ENCODE data around the gene C19orf25.
A peak's percentile ranks its signal among the peaks of the same experiment; 100 is the strongest.

Gene C19orf25

GRCh38 chr19:1511318-1512317, 32.6 kb upstream of the C19orf25 start:
- Histone ChIP-seq H3K4me1 (ENCODE audit: insufficient read depth, low read length) (no peaks in the 10 kb centered on the region), H3K36me3 (ENCODE audit: insufficient read depth, low read length) (no peaks in the 10 kb centered on the region), H3K4me3 (ENCODE audit: low read length) (no peak overlapping the region), H3K27me3 (ENCODE audit: insufficient read depth, low read length) (peaks cover 50% of the 10 kb centered on the region), H3K9me3 (ENCODE audit: insufficient read depth, low read depth, low read length) (no peaks in the 10 kb centered on the region), H3K9ac (ENCODE audit: low read depth, low read length) (no peak overlapping the region), H3K27ac (ENCODE audit: low read depth, low read length) (no peak overlapping the region)
- WGBS: 67% methylated on average over 22 of the region's 22 CpGs

GRCh38 chr19:1510807-1511206, 31.8 kb upstream of the C19orf25 start:
- Histone ChIP-seq H3K4me1 (ENCODE audit: insufficient read depth, low read length) (no peaks in the 10 kb centered on the region), H3K36me3 (ENCODE audit: insufficient read depth, low read length) (no peaks in the 10 kb centered on the region), H3K4me3 (ENCODE audit: low read length) (no peak overlapping the region), H3K9me3 (ENCODE audit: insufficient read depth, low read depth, low read length) (no peaks in the 10 kb centered on the region), H3K27me3 (ENCODE audit: insufficient read depth, low read length) (peaks cover 50% of the 10 kb centered on the region), H3K9ac (ENCODE audit: low read depth, low read length) (no peak overlapping the region), H3K27ac (ENCODE audit: low read depth, low read length) (no peak overlapping the region)
- 51% methylated on average over 9 of the region's 9 CpGs for WGBS

- WGBS: 23% methylated on average over 25 of the region's 25 CpGs
- no peaks in the 10 kb centered on the region for H3K4me1 ChIP-seq (ENCODE audit: insufficient read depth, low read length)
- no peak overlapping the region for H3K9ac ChIP-seq (ENCODE audit: low read depth, low read length)
- H3K27ac ChIP-seq (ENCODE audit: low read depth, low read length): no peak overlapping the region
- H3K9me3 ChIP-seq (ENCODE audit: insufficient read depth, low read depth, low read length): no peaks in the 10 kb centered on the region
- peaks cover 48% of the 10 kb centered on the region for H3K27me3 ChIP-seq (ENCODE audit: insufficient read depth, low read length)
- H3K4me3 ChIP-seq (ENCODE audit: low read length): no peak overlapping the region
- no peaks in the 10 kb centered on the region for H3K36me3 ChIP-seq (ENCODE audit: insufficient read depth, low read length)
Observed at GRCh38 chr19:1510442-1510806, 31.4 kb upstream of the C19orf25 start.

- Histone ChIP-seq H3K27ac (ENCODE audit: low read depth, low read length) (no peak overlapping the region), H3K27me3 (ENCODE audit: insufficient read depth, low read length) (peaks cover 43% of the 10 kb centered on the region), H3K4me3 (ENCODE audit: low read length) (no peak overlapping the region), H3K4me1 (ENCODE audit: insufficient read depth, low read length) (no peaks in the 10 kb centered on the region), H3K9ac (ENCODE audit: low read depth, low read length) (no peak overlapping the region; the same call in 1 of the 2 replicates), H3K36me3 (ENCODE audit: insufficient read depth, low read length) (no peaks in the 10 kb centered on the region), H3K9me3 (ENCODE audit: insufficient read depth, low read depth, low read length) (no peaks in the 10 kb centered on the region)
- 69% methylated on average over 11 of the region's 11 CpGs for WGBS
Observed at GRCh38 chr19:1509602-1510441, 30.8 kb upstream of the C19orf25 start.

- H3K9ac ChIP-seq (ENCODE audit: low read depth, low read length): no peak overlapping the region
- H3K4me3 ChIP-seq (ENCODE audit: low read length): peak overlapping the region; percentile 43
- H3K27me3 ChIP-seq (ENCODE audit: insufficient read depth, low read length): peaks cover 42% of the 10 kb centered on the region
- H3K4me1 ChIP-seq (ENCODE audit: insufficient read depth, low read length): no peaks in the 10 kb centered on the region
- WGBS: 30% methylated on average over 12 of the region's 12 CpGs
- no peak overlapping the region for H3K27ac ChIP-seq (ENCODE audit: low read depth, low read length)
- no peaks in the 10 kb centered on the region for H3K36me3 ChIP-seq (ENCODE audit: insufficient read depth, low read length)
- H3K9me3 ChIP-seq (ENCODE audit: insufficient read depth, low read depth, low read length): no peaks in the 10 kb centered on the region
Observed at GRCh38 chr19:1508507-1508856, 29.5 kb upstream of the C19orf25 start.

GRCh38 chr19:1507763-1508506, 28.9 kb upstream of the C19orf25 start:
- no peaks in the 10 kb centered on the region for H3K4me1 ChIP-seq (ENCODE audit: insufficient read depth, low read length)

GRCh38 chr19:1507192-1507660, 28.2 kb upstream of the C19orf25 start:
- H3K4me3 ChIP-seq (ENCODE audit: low read length): peak overlapping the region; percentile 63; the same call in 1 of the 2 replicates
- peaks cover 45% of the 10 kb centered on the region for H3K27me3 ChIP-seq (ENCODE audit: insufficient read depth, low read length)
- H3K9ac ChIP-seq (ENCODE audit: low read depth, low read length): no peak overlapping the region
- H3K36me3 ChIP-seq (ENCODE audit: insufficient read depth, low read length): no peaks in the 10 kb centered on the region
- H3K9me3 ChIP-seq (ENCODE audit: insufficient read depth, low read depth, low read length): no peaks in the 10 kb centered on the region
- WGBS: 73% methylated on average over 23 of the region's 23 CpGs
- no peak overlapping the region for H3K27ac ChIP-seq (ENCODE audit: low read depth, low read length)
- no peaks in the 10 kb centered on the region for H3K4me1 ChIP-seq (ENCODE audit: insufficient read depth, low read length)

More at GRCh38 chr19:1507763-1508506, 28.9 kb upstream of the C19orf25 start:
- Histone ChIP-seq H3K27ac (ENCODE audit: low read depth, low read length) (peak overlapping the region; percentile 77), H3K9me3 (ENCODE audit: insufficient read depth, low read depth, low read length) (no peaks in the 10 kb centered on the region), H3K9ac (ENCODE audit: low read depth, low read length) (peak overlapping the region; percentile 51), H3K4me3 (ENCODE audit: low read length) (peak overlapping the region; percentile 63), H3K36me3 (ENCODE audit: insufficient read depth, low read length) (no peaks in the 10 kb centered on the region), H3K27me3 (ENCODE audit: insufficient read depth, low read length) (peaks cover 44% of the 10 kb centered on the region)
- 1% methylated on average over 46 of the region's 46 CpGs for WGBS

- H3K9ac ChIP-seq (ENCODE audit: low read depth, low read length): no peak overlapping the region
- no peak overlapping the region for H3K4me3 ChIP-seq (ENCODE audit: low read length)
- no peaks in the 10 kb centered on the region for H3K4me1 ChIP-seq (ENCODE audit: insufficient read depth, low read length)
- no peaks in the 10 kb centered on the region for H3K9me3 ChIP-seq (ENCODE audit: insufficient read depth, low read depth, low read length)
- no peaks in the 10 kb centered on the region for H3K36me3 ChIP-seq (ENCODE audit: insufficient read depth, low read length)
- 87% methylated on average over 45 of the region's 45 CpGs for WGBS
- peaks cover 37% of the 10 kb centered on the region for H3K27me3 ChIP-seq (ENCODE audit: insufficient read depth, low read length)
- no peak overlapping the region for H3K27ac ChIP-seq (ENCODE audit: low read depth, low read length)
Observed at GRCh38 chr19:1505991-1506881, 27.2 kb upstream of the C19orf25 start.

- no peaks in the 10 kb centered on the region for H3K4me1 ChIP-seq (ENCODE audit: insufficient read depth, low read length)
- H3K36me3 ChIP-seq (ENCODE audit: insufficient read depth, low read length): no peaks in the 10 kb centered on the region
- H3K27me3 ChIP-seq (ENCODE audit: insufficient read depth, low read length): peaks cover 28% of the 10 kb centered on the region
- no peak overlapping the region for H3K4me3 ChIP-seq (ENCODE audit: low read length)
- no peak overlapping the region for H3K9ac ChIP-seq (ENCODE audit: low read depth, low read length)
- H3K27ac ChIP-seq (ENCODE audit: low read depth, low read length): no peak overlapping the region
- H3K9me3 ChIP-seq (ENCODE audit: insufficient read depth, low read depth, low read length): peaks cover 2% of the 10 kb centered on the region; the same call in 1 of the 2 replicates
- WGBS: 80% methylated on average over 8 of the region's 8 CpGs
Observed at GRCh38 chr19:1505012-1505411, 26.0 kb upstream of the C19orf25 start.

All from HUES64 (cell line).